HEK293 (cell line): ENCODE results near the gene RAET1E.

Experiments
- CTCF ChIP-seq: fragments of 450-650 bp; formaldehyde crosslinking; IDR thresholded peaks from 2 replicates; pipeline ENCODE4 v1.5.1; 2016; ENCODE audit warnings: missing biosample characterization, missing genetic modification characterization
- ELK4 ChIP-seq: IDR thresholded peaks from 2 replicates; pipeline ENCODE4 v1.6.1; 2011; ENCODE audit warnings: mild to moderate bottlenecking, low read depth, low read length, borderline replicate concordance
- GFI1B ChIP-seq: fragments of 450-650 bp; formaldehyde crosslinking; IDR thresholded peaks from 2 replicates; pipeline ENCODE4 v1.5.1; 2016; ENCODE audit warnings: missing biosample characterization, missing genetic modification characterization
- GLI2 ChIP-seq: fragments of 450-650 bp; formaldehyde crosslinking; IDR thresholded peaks from 2 replicates; pipeline ENCODE4; 2017; ENCODE audit warnings: missing biosample characterization, missing genetic modification characterization, low read depth, borderline replicate concordance
- HOXA7 ChIP-seq: sonication (generic); formaldehyde crosslinking; IDR thresholded peaks from 2 replicates; pipeline ENCODE4 v1.8.1; 2022; ENCODE audit warnings: missing genetic modification reagents, borderline replicate concordance
- HOXD13 ChIP-seq: sonication (generic); formaldehyde crosslinking; IDR thresholded peaks from 2 replicates; pipeline ENCODE4 v1.8.0; 2022; ENCODE audit warnings: missing genetic modification reagents, borderline replicate concordance
- KLF1 ChIP-seq: fragments of 450-650 bp; formaldehyde crosslinking; IDR thresholded peaks from 2 replicates; pipeline ENCODE4 v1.5.1; 2016; ENCODE audit warnings: missing biosample characterization, missing genetic modification characterization
- OVOL3 ChIP-seq: fragments of 450-650 bp; formaldehyde crosslinking; IDR thresholded peaks from 2 replicates; pipeline ENCODE4 v1.5.1; 2016; ENCODE audit warnings: missing biosample characterization, missing genetic modification characterization
- PRDM1 ChIP-seq: fragments of 450-650 bp; formaldehyde crosslinking; IDR thresholded peaks from 2 replicates; pipeline ENCODE4; 2016; ENCODE audit warnings: missing biosample characterization, missing genetic modification characterization
- SP7 ChIP-seq: fragments of 450-650 bp; formaldehyde crosslinking; IDR thresholded peaks from 2 replicates; pipeline ENCODE4 v1.5.1; 2016; ENCODE audit warnings: missing biosample characterization, missing genetic modification characterization
- ZBTB17 ChIP-seq: fragments of 450-650 bp; formaldehyde crosslinking; IDR thresholded peaks from 2 replicates; pipeline ENCODE4 v1.5.1; 2016; ENCODE audit warnings: missing biosample characterization, missing genetic modification characterization
- ZBTB21 ChIP-seq: fragments of 450-650 bp; formaldehyde crosslinking; IDR thresholded peaks from 2 replicates; pipeline ENCODE4 v1.5.1; 2017; ENCODE audit warnings: missing biosample characterization, missing genetic modification characterization
- ZBTB48 ChIP-seq: fragments of 450-650 bp; formaldehyde crosslinking; IDR thresholded peaks from 2 replicates; pipeline ENCODE4 v1.5.1; 2016; ENCODE audit warnings: missing biosample characterization, missing genetic modification characterization
- ZBTB8A ChIP-seq: fragments of 450-650 bp; formaldehyde crosslinking; IDR thresholded peaks from 2 replicates; pipeline ENCODE4 v1.5.1; 2016; ENCODE audit warnings: missing biosample characterization, missing genetic modification characterization
- ZNF121 ChIP-seq: fragments of 450-650 bp; formaldehyde crosslinking; IDR thresholded peaks from 2 replicates; pipeline ENCODE4 v1.5.1; 2016; ENCODE audit warnings: missing biosample characterization, missing genetic modification characterization
- ZNF133 ChIP-seq: fragments of 450-650 bp; formaldehyde crosslinking; IDR thresholded peaks from 2 replicates; pipeline ENCODE4 v1.5.1; 2016; ENCODE audit warnings: missing biosample characterization, missing genetic modification characterization
- ZNF138 ChIP-seq: fragments of 450-650 bp; formaldehyde crosslinking; IDR thresholded peaks from 2 replicates; pipeline ENCODE4 v1.5.1; 2016; ENCODE audit warnings: missing biosample characterization, missing genetic modification characterization, borderline replicate concordance
- ZNF140 ChIP-seq: fragments of 450-650 bp; formaldehyde crosslinking; IDR thresholded peaks from 2 replicates; pipeline ENCODE4 v1.5.1; 2016; ENCODE audit warnings: missing biosample characterization, missing genetic modification characterization
- ZNF174 ChIP-seq: fragments of 450-650 bp; formaldehyde crosslinking; IDR thresholded peaks from 2 replicates; pipeline ENCODE4 v1.5.0; 2017; ENCODE audit warnings: missing biosample characterization, mild to moderate bottlenecking, missing genetic modification characterization
- ZNF175 ChIP-seq: fragments of 450-650 bp; formaldehyde crosslinking; IDR thresholded peaks from 2 replicates; pipeline ENCODE4 v1.5.1; 2016; ENCODE audit warnings: missing biosample characterization, missing genetic modification characterization
- ZNF19 ChIP-seq: fragments of 450-650 bp; formaldehyde crosslinking; IDR thresholded peaks from 2 replicates; pipeline ENCODE4; 2016; ENCODE audit warnings: missing biosample characterization, missing genetic modification characterization, low read depth
- ZNF211 ChIP-seq: fragments of 450-650 bp; formaldehyde crosslinking; IDR thresholded peaks from 2 replicates; pipeline ENCODE4 v1.5.1; 2016; ENCODE audit warnings: low read depth, missing biosample characterization, missing genetic modification characterization
- ZNF292 ChIP-seq: fragments of 450-650 bp; formaldehyde crosslinking; IDR thresholded peaks from 2 replicates; pipeline ENCODE4 v1.5.1; 2016; ENCODE audit warnings: low read depth, missing biosample characterization, missing genetic modification characterization, borderline replicate concordance
- ZNF394 ChIP-seq: fragments of 450-650 bp; formaldehyde crosslinking; IDR thresholded peaks from 2 replicates; pipeline ENCODE4 v1.5.1; 2016; ENCODE audit warnings: missing biosample characterization, missing genetic modification characterization, mild to moderate bottlenecking, moderate library complexity, borderline replicate concordance
- ZNF416 ChIP-seq: fragments of 450-650 bp; formaldehyde crosslinking; IDR thresholded peaks from 2 replicates; pipeline ENCODE4 v1.5.1; 2016; ENCODE audit warnings: missing biosample characterization, missing genetic modification characterization
- ZNF488 ChIP-seq: fragments of 450-650 bp; formaldehyde crosslinking; IDR thresholded peaks from 2 replicates; pipeline ENCODE4 v1.5.1; 2016; ENCODE audit warnings: missing biosample characterization, missing genetic modification characterization
- ZNF501 ChIP-seq: fragments of 450-650 bp; formaldehyde crosslinking; IDR thresholded peaks from 2 replicates; pipeline ENCODE4 v1.5.1; 2016; ENCODE audit warnings: missing biosample characterization, missing genetic modification characterization
- ZNF558 ChIP-seq: fragments of 450-650 bp; formaldehyde crosslinking; IDR thresholded peaks from 2 replicates; pipeline ENCODE4 v1.5.1; 2016; ENCODE audit warnings: missing biosample characterization, missing genetic modification characterization
- ZNF629 ChIP-seq: fragments of 450-650 bp; formaldehyde crosslinking; IDR thresholded peaks from 2 replicates; pipeline ENCODE4 v1.5.1; 2017; ENCODE audit warnings: missing biosample characterization, missing genetic modification characterization
- ZNF660 ChIP-seq: fragments of 450-650 bp; IDR thresholded peaks from 2 replicates; pipeline ENCODE4 v1.5.1; 2018; ENCODE audit warnings: missing biosample characterization, mild to moderate bottlenecking, missing genetic modification characterization
- ZNF704 ChIP-seq: fragments of 450-650 bp; formaldehyde crosslinking; IDR thresholded peaks from 2 replicates; pipeline ENCODE4 v1.5.1; 2016; ENCODE audit warnings: missing biosample characterization, missing genetic modification characterization
- ZNF791 ChIP-seq: fragments of 450-650 bp; formaldehyde crosslinking; IDR thresholded peaks from 2 replicates; pipeline ENCODE4 v1.5.1; 2016; ENCODE audit warnings: missing biosample characterization, missing genetic modification characterization
- ZNF837 ChIP-seq: fragments of 450-650 bp; formaldehyde crosslinking; IDR thresholded peaks from 2 replicates; pipeline ENCODE4 v1.5.1; 2016; ENCODE audit warnings: missing biosample characterization, missing genetic modification characterization
- ZSCAN16 ChIP-seq: fragments of 450-650 bp; formaldehyde crosslinking; IDR thresholded peaks from 2 replicates; pipeline ENCODE4 v1.5.1; 2016; ENCODE audit warnings: missing biosample characterization, missing genetic modification characterization
- ZSCAN5A ChIP-seq: fragments of 450-650 bp; formaldehyde crosslinking; IDR thresholded peaks from 2 replicates; pipeline ENCODE4 v1.5.1; 2016; ENCODE audit warnings: missing biosample characterization, missing genetic modification characterization

Gene RAET1E

GRCh38 chr6:149863698-149864577 lies 34.0 kb downstream of the RAET1E start, which contains the start of gene LRP11 (continued):
- TF ChIP-seq ZNF704 (tag by site-specific recombination): no peak
- no peak for TF ChIP-seq ZBTB17 (tag by site-specific recombination)
- TF ChIP-seq HOXA7 (CRISPR knock-in tag): no peak
- no peak for TF ChIP-seq ZNF791 (tag by site-specific recombination)
- TF ChIP-seq ZNF211 (tag by site-specific recombination): no peak
- TF ChIP-seq ELK4: no peak
- TF ChIP-seq ZNF175 (tag by site-specific recombination): no peak
- no peak for TF ChIP-seq ZNF121 (tag by site-specific recombination)
- TF ChIP-seq ZNF660: peak; percentile 66
- no peak for TF ChIP-seq ZBTB21
- TF ChIP-seq ZBTB8A (tag by site-specific recombination): peak; percentile 67; the same call in 1 of the 2 replicates
- TF ChIP-seq ZNF140: no peak
- no peak for TF ChIP-seq ZNF837 (tag by site-specific recombination)
- no peak for TF ChIP-seq PRDM1 (tag by site-specific recombination)
- TF ChIP-seq ZNF394 (tag by site-specific recombination): peak; percentile 32; the same call in 1 of the 2 replicates
- no peak for TF ChIP-seq ZNF133 (tag by site-specific recombination)
- TF ChIP-seq ZNF19: no peak
- TF ChIP-seq ZSCAN5A (tag by site-specific recombination): 0 out of 2 replicates have a peak, but pooled peaks have one; percentile 72
- no peak for TF ChIP-seq GLI2
- TF ChIP-seq ZSCAN16 (tag by site-specific recombination): no peak
- no peak; the same call in 1 of the 2 replicates for TF ChIP-seq ZBTB48
- no peak for TF ChIP-seq OVOL3 (tag by site-specific recombination)
- no peak for TF ChIP-seq ZNF558
- no peak for TF ChIP-seq ZNF292 (tag by site-specific recombination)
- no peak; the same call in 1 of the 2 replicates for TF ChIP-seq KLF1 (tag by site-specific recombination)
- TF ChIP-seq ZNF174: no peak
- no peak for TF ChIP-seq CTCF
- TF ChIP-seq HOXD13 (CRISPR knock-in tag): peak; percentile 69; the same call in 1 of the 2 replicates
- TF ChIP-seq ZNF501 (tag by site-specific recombination): peak; percentile 90
- no peak for TF ChIP-seq ZNF488 (tag by site-specific recombination)
- TF ChIP-seq ZNF138: no peak
- no peak for TF ChIP-seq GFI1B (tag by site-specific recombination)
- no peak; the same call in 1 of the 2 replicates for TF ChIP-seq SP7 (tag by site-specific recombination)
- no peak for TF ChIP-seq ZNF629
- TF ChIP-seq ZNF416: no peak
